ENCODE measurements around the gene SUCO.

GRCh38 chr1:172559572-172560210 is 26.7 kb downstream of the SUCO start:
- TF ChIP-seq, protein P1, sequence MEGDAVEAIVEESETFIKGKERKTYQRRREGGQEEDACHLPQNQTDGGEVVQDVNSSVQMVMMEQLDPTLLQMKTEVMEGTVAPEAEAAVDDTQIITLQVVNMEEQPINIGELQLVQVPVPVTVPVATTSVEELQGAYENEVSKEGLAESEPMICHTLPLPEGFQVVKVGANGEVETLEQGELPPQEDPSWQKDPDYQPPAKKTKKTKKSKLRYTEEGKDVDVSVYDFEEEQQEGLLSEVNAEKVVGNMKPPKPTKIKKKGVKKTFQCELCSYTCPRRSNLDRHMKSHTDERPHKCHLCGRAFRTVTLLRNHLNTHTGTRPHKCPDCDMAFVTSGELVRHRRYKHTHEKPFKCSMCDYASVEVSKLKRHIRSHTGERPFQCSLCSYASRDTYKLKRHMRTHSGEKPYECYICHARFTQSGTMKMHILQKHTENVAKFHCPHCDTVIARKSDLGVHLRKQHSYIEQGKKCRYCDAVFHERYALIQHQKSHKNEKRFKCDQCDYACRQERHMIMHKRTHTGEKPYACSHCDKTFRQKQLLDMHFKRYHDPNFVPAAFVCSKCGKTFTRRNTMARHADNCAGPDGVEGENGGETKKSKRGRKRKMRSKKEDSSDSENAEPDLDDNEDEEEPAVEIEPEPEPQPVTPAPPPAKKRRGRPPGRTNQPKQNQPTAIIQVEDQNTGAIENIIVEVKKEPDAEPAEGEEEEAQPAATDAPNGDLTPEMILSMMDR (IDR thresholded peaks at IDR 0.05; ENCODE audit: low read depth, low read length): no peak
- TF ChIP-seq EZH2phosphoT487 (IDR thresholded peaks at IDR 0.05; ENCODE audit: low read depth): no peak
